ENCODE results near the gene ABCC3. TPM values are rescaled to one million over a fixed set of nuclear protein-coding genes. Genes with fewer than 3 reads are reported as not detected.
A peak's percentile ranks its signal among the peaks of the same experiment; 100 is the strongest.

ABCC3 gene
- total RNA-seq, 4 donors from 2014 or later = 190 to 683 (median 305) TPM

DNA sequence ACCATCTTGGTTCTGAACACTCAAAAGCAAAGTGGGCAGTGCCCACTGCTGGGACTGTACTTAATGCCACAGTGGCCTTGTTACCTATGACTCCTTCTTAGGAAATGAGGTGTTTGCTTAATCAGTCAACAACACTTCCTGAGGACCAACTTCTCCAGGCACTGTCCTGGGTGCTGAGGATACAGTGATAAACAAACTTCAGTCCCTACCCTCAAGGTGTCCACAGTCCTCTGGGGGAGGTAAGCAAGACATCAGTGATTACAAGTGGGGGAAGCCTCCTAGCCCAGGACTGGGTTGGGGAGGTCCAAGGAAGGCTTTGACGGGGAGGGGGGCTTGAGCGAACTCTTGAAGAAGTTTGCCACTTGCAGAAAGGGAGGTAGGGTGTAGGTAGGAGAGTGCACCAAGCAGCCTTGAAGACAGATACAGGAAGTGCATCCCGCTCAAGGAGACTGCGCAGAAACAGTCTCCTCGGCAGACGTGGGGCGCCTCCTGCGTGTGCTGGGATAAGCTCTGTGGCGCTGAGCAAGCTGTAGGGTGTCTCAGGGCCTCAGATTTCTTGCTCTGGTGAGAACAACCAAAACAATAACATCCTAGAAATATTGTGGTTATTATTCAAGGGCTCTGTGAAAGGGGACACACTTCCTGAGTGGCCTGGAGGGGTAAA, 2.6 kb upstream of the ABCC3 start:
- H3K4me1 ChIP-seq = peaks cover 0 to 50% (median 11%) of the 10 kb centered on the region in 4 donors
- DNase-seq = peak in 1 of 3 donors; percentile 40
- no peaks in the 10 kb centered on the region for H3K9me3 ChIP-seq
- H3K36me3 ChIP-seq = no peaks in the 10 kb centered on the region
- H3K27me3 ChIP-seq = peaks cover 0 to 6% of the 10 kb centered on the region in 2 donors
- TF ChIP-seq, protein P1, sequence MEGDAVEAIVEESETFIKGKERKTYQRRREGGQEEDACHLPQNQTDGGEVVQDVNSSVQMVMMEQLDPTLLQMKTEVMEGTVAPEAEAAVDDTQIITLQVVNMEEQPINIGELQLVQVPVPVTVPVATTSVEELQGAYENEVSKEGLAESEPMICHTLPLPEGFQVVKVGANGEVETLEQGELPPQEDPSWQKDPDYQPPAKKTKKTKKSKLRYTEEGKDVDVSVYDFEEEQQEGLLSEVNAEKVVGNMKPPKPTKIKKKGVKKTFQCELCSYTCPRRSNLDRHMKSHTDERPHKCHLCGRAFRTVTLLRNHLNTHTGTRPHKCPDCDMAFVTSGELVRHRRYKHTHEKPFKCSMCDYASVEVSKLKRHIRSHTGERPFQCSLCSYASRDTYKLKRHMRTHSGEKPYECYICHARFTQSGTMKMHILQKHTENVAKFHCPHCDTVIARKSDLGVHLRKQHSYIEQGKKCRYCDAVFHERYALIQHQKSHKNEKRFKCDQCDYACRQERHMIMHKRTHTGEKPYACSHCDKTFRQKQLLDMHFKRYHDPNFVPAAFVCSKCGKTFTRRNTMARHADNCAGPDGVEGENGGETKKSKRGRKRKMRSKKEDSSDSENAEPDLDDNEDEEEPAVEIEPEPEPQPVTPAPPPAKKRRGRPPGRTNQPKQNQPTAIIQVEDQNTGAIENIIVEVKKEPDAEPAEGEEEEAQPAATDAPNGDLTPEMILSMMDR (IDR thresholded peaks at IDR 0.05) = no peak
- no peak for TF ChIP-seq POLR2A (IDR thresholded peaks at IDR 0.05)
- no peak overlapping the region for H3K4me3 ChIP-seq
- no peak overlapping the region for H3K27ac ChIP-seq

DNA sequence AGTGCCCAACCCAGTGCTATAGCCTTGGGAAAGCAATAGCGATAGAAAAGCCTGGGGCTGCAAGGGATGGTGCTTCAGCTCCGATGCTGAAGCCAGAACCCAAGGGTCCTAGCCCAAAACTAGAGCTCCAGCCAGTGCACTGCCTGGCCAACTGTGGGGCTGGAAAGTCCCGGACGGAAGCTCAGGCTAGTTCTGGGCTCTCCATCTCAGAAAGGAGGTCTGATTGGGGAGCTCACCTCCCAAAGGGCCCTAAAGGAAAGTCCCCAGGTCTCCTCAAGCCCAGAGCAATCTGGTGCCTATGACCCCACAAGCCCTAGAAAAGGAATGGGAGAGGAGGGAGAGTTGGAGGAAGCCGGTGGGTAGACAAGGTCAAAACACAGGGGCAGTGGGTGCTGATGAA, 2.0 kb upstream of the ABCC3 start:
- Histone ChIP-seq H3K27ac (no peak overlapping the region), H3K27me3 (peaks cover 0 to 6% of the 10 kb centered on the region in 2 donors), H3K4me3 (no peak overlapping the region), H3K9me3 (no peaks in the 10 kb centered on the region), H3K36me3 (no peaks in the 10 kb centered on the region), H3K4me1 (peaks cover 0 to 53% (median 11%) of the 10 kb centered on the region in 4 donors)
- no peak for TF ChIP-seq POLR2A (IDR thresholded peaks at IDR 0.05)
- TF ChIP-seq, protein P1 (IDR thresholded peaks at IDR 0.05) = no peak
- DNase-seq = peak in 1 of 3 donors; percentile 46

DNA sequence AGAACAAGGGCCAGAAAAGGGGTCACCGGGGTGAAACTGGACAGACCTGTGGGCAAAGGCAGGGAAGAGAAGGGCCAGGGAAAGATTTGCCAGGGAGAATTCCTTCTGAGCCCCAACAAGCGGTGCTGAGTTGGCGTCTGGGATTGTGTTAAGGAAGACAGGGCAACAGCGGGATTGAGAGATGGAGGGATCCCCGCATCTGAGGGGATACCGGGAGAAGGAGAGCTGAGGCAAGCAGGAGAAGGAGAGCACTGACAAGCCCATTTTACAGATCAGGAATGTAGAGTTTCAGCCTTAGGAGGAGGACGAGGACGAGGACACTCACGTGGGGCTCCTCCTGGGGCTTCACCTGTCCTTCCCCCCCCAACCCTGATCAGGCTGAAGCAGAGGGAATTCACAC, 998 bp upstream of the ABCC3 start:
- Histone ChIP-seq H3K4me3 (no peak overlapping the region), H3K27me3 (peaks cover 0 to 6% of the 10 kb centered on the region in 2 donors), H3K9me3 (no peaks in the 10 kb centered on the region), H3K36me3 (no peaks in the 10 kb centered on the region), H3K4me1 (peaks cover 0 to 53% (median 10%) of the 10 kb centered on the region in 4 donors), H3K27ac (peak overlapping the region in 1 of 4 donors; percentile 85)
- no peak for DNase-seq
- TF ChIP-seq, protein P1 (IDR thresholded peaks at IDR 0.05) = no peak
- TF ChIP-seq POLR2A (IDR thresholded peaks at IDR 0.05) = no peak

DNA sequence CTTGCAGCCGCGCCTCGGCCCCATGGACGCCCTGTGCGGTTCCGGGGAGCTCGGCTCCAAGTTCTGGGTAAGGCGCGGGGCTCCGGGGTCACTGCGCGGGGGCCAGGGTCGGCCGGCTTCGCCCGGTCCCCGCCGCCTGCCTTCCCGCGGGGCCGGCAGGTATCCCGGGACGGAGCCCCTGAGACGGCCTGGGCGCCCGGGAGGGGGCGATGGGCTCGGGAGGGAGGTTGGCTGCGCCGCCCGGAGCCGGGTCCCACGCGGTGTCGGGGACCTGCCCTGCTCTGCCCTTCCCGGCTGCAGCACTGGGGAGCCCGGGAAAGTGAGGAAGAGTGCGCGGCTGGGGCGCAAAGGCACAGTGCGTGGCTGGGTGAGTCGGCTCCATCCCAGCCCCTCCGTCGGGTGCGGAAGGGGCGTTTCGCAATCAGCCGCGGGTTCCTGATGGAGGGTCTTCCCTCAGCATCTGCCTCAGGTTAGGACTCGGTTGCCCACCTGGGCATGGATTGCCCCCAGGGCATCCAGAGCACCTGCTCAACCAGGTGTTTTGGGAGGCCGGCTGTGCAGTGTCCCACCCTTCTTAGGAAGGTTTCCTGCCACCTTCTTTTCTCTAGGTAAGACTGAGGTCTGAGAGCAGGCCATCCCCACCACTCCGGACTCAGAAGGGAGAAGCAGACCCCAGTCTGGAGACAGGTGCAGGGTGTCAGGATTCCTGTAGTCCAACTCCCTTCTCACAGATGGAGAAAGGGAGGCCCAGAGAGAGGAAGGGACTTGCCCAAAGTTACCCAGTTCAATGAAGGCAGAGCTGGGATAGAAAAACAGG, 442 bp downstream of the ABCC3 start:
- H3K36me3 ChIP-seq = no peaks in the 10 kb centered on the region
- peak overlapping the region; percentile 66 to 89 (median 84) for H3K27ac ChIP-seq
- peak overlapping the region; percentile 38 to 81 (median 63) for H3K4me3 ChIP-seq
- peaks cover 0 to 6% of the 10 kb centered on the region in 2 donors for H3K27me3 ChIP-seq
- DNase-seq = no peak
- no peaks in the 10 kb centered on the region for H3K9me3 ChIP-seq
- TF ChIP-seq, protein P1 (IDR thresholded peaks at IDR 0.05) = peak in 2 of 6 experiments; percentile 19 to 22
- TF ChIP-seq POLR2A (IDR thresholded peaks at IDR 0.05) = no peak
- peaks cover 6 to 67% (median 10%) of the 10 kb centered on the region in 4 donors for H3K4me1 ChIP-seq

DNA sequence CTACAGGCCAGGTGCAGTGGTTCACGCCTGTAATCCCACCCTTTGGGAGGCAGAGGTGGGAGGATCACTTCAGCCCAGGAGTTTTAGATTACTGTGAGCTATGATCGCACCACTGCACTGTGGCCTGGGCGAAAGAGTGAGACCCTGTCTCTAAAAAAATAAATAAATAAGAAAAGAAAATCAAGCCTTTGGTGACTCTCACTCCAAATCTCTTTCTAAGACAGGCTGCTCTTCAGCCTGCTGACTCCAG, 976 bp downstream of the ABCC3 start:
- no peak for TF ChIP-seq POLR2A (IDR thresholded peaks at IDR 0.05)
- TF ChIP-seq, protein P1 (IDR thresholded peaks at IDR 0.05) = no peak
- no peaks in the 10 kb centered on the region for H3K9me3 ChIP-seq
- no peaks in the 10 kb centered on the region for H3K36me3 ChIP-seq
- peak overlapping the region in 3 of 4 donors; percentile 82 to 89 (median 85) for H3K27ac ChIP-seq
- H3K4me1 ChIP-seq = peaks cover 6 to 67% (median 9%) of the 10 kb centered on the region in 4 donors
- peaks cover 0 to 6% of the 10 kb centered on the region in 2 donors for H3K27me3 ChIP-seq
- H3K4me3 ChIP-seq = peak overlapping the region in 3 of 4 donors; percentile 53 to 81 (median 73)
- DNase-seq = no peak

All from Peyer's patch (tissue), 4 donors.